Measurements from ENCODE around the gene SLC44A3. TPM values are rescaled to one million over a fixed set of nuclear protein-coding genes. Genes with fewer than 3 reads are reported as not detected.

Gene SLC44A3
- total RNA-seq, 1 donor from 2014 or later: 19.3 TPM

DNA sequence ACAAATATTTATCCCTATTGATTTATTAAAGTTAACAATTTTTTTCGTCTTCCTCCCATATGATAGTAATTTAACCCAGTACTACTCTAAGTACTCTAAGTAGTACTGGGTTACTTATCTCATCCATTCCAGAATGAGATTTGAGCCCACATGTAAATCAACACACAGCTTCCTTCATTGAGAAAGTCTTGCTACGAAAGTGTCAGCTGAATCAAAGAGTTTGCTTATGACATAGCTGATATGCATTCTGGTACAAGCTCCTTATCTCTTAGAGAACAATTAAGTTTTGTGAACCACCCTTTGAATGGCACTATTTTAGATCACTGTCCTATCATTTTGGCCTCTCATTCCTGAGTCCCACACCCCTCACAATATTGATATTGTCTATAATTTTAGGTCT is 2.4 kb upstream of the SLC44A3 start:
- H3K27me3 ChIP-seq (ENCODE audit: low read depth): peaks cover 9% of the 10 kb centered on the region
- no peak overlapping the region for H3K4me3 ChIP-seq
- DNase-seq: no peak
- H3K27ac ChIP-seq: no peak overlapping the region
- peaks cover 20% of the 10 kb centered on the region for H3K4me1 ChIP-seq
- no peaks in the 10 kb centered on the region for H3K36me3 ChIP-seq
- intact Hi-C loops (cut with DNase I): no loop called here
- TF ChIP-seq, protein P1, sequence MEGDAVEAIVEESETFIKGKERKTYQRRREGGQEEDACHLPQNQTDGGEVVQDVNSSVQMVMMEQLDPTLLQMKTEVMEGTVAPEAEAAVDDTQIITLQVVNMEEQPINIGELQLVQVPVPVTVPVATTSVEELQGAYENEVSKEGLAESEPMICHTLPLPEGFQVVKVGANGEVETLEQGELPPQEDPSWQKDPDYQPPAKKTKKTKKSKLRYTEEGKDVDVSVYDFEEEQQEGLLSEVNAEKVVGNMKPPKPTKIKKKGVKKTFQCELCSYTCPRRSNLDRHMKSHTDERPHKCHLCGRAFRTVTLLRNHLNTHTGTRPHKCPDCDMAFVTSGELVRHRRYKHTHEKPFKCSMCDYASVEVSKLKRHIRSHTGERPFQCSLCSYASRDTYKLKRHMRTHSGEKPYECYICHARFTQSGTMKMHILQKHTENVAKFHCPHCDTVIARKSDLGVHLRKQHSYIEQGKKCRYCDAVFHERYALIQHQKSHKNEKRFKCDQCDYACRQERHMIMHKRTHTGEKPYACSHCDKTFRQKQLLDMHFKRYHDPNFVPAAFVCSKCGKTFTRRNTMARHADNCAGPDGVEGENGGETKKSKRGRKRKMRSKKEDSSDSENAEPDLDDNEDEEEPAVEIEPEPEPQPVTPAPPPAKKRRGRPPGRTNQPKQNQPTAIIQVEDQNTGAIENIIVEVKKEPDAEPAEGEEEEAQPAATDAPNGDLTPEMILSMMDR (IDR thresholded peaks at IDR 0.05): no peak
- no peak for ATAC-seq
- no peaks in the 10 kb centered on the region for H3K9me3 ChIP-seq

DNA sequence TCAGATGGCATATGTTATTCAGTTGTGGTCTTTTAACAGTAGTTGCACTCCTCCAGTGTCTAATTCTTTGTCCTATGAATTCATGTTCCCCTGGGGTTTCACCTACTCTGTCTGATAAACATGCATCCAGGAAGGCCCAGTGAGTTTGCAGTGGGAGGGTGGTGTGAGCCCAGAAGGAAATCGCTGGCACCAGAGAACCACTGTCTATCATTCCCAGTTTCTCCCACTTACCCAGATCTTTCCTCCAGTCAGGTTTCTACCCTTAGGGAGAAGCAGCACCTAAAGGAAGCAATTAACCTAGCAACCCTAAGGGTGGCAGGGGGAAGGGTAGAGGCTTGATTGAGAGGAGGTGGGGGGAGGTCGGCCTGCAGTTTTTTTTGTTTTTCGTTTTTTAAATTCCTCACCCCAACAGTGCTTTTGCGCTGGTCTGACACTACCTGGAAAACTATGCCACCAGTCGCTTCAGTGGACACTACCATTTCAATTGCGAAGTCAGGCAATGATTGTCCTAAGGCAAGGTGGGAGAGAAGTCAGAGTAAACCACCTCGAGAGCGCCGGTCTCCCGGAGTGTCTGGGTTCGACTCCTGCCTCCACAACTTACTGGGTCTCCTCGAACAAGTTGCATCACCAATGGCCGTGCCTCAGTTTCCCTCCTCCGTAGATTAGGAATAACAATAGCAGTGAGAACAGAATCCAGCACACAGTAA is 766 bp upstream of the SLC44A3 start:
- ATAC-seq (peak; percentile 5 to 28), DNase-seq (no peak)
- TF ChIP-seq, protein P1 (IDR thresholded peaks at IDR 0.05): no peak
- Histone ChIP-seq H3K4me1 (peaks cover 20% of the 10 kb centered on the region), H3K27me3 (ENCODE audit: low read depth) (peaks cover 9% of the 10 kb centered on the region), H3K9me3 (no peaks in the 10 kb centered on the region), H3K27ac (peak overlapping the region; percentile 74), H3K4me3 (peak overlapping the region; percentile 71), H3K36me3 (no peaks in the 10 kb centered on the region)
- intact Hi-C loops (cut with DNase I): no loop called here

DNA sequence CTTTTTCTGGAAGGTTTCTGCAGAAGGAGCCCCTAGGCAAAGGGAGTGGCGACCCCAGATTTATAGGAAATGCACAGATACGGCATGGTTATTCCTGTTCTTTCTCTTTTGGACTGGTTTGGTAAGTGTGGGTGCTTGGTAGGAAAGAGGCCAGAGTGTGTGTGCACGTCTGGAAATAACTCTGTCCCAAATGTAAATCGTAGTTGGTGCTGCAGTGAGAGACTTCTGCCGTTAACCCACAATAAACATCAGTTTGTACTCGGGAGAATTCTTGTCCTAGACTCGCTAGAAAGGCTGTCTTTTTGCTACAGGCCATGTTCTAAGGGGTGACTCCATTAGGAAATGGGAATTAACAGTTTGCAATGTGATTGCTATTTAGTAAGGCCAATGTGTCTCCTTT is 779 bp downstream of the SLC44A3 start:
- Histone ChIP-seq H3K4me3 (peak overlapping the region; percentile 71), H3K4me1 (peaks cover 20% of the 10 kb centered on the region), H3K36me3 (no peaks in the 10 kb centered on the region), H3K27ac (peak overlapping the region; percentile 74), H3K27me3 (ENCODE audit: low read depth) (peaks cover 9% of the 10 kb centered on the region), H3K9me3 (no peaks in the 10 kb centered on the region)
- TF ChIP-seq, protein P1 (IDR thresholded peaks at IDR 0.05): no peak
- DNase-seq (no peak), ATAC-seq (peak in 1 of 2 donors; percentile 57)
- intact Hi-C loops (cut with DNase I): no loop called here

DNA sequence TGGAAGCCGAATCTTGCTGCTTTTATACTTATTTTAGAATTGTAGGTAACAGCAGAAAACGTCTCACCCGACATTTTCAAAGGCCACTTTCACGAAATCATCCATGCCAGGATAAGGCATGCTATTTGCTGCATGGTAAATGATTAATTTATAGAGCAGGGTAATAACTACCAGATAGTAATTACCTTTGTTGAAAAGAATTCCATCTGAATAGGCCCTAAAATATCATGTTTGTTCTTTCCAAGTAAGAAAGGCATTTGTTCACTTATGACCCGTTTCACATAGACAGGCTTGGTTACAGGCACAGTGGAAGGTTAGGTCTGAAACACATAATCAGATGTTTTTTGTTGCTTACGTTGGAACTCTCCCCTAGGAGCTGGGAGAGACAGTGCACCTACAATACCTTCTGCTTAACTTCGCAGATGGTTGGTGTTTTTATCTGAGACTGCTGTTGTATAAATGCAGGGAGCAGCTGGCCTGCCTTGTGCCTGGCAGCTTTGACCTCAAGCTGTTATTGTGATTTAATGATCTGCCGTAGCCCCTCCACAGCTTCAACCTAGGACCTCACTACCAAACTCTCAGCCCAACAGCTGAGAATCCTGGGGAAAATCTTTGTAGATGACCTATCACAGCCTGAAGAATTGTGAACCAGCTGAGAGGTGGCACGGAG is 1.6 kb downstream of the SLC44A3 start:
- TF ChIP-seq, protein P1 (IDR thresholded peaks at IDR 0.05): no peak
- Histone ChIP-seq H3K9me3 (no peaks in the 10 kb centered on the region), H3K4me1 (peaks cover 20% of the 10 kb centered on the region), H3K4me3 (peak overlapping the region; percentile 71), H3K27ac (peak overlapping the region; percentile 74), H3K36me3 (no peaks in the 10 kb centered on the region), H3K27me3 (ENCODE audit: low read depth) (peaks cover 9% of the 10 kb centered on the region)
- intact Hi-C loops (cut with DNase I): no loop called here
- ATAC-seq (peak in 1 of 2 donors; percentile 1), DNase-seq (no peak)

DNA sequence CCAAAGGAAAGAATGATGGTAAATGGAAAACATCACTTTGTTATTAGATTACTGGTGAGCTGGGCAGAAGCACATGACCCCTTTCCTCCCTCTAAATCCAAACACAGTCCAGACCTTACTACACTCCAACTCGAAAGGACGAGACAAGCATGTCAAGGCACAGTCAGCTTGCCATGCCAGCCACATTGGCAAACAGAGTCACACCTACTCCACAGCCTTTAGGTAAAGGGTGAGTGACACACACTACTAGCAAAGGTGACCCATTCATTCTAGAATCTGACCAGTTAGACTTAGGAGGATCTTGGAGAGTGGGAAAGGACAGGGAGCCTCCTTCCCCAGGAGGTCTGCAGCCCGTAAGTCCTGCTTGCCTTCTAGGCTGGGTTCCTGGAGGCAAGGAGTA is 3.0 kb downstream of the SLC44A3 start:
- Histone ChIP-seq H3K9me3 (no peaks in the 10 kb centered on the region), H3K27ac (no peak overlapping the region), H3K4me1 (peaks cover 20% of the 10 kb centered on the region), H3K36me3 (no peaks in the 10 kb centered on the region), H3K27me3 (ENCODE audit: low read depth) (peaks cover 9% of the 10 kb centered on the region), H3K4me3 (no peak overlapping the region)
- ATAC-seq (no peak), DNase-seq (no peak)
- intact Hi-C loops (cut with DNase I): no loop called here
- TF ChIP-seq, protein P1 (IDR thresholded peaks at IDR 0.05): no peak

Measured in lower lobe of right lung (tissue), 2 donors.